Cardiac fibroblast (primary cell): ENCODE measurements around the gene DDAH1.

Source experiments
- DNase-seq, 2 donors: peaks; one replicate each; pipeline versions ENCODE4 v3.0.0 to v3.0.0-alpha.2; 2010; ENCODE audit warnings: low read depth in 2 of 2
- H3K4me3 ChIP-seq, 2 donors: replicated peaks in 1 of 2; 1 replicate in 1 of 2; 2 replicates in 1 of 2; pipeline ENCODE4 v1.5.1; 2011; ENCODE audit warnings: low read depth in 2 of 2, low read length in 2 of 2, mild to moderate bottlenecking in 2 of 2, moderate library complexity in 1 of 2
- CTCF ChIP-seq: IDR thresholded peaks from one replicate; pipeline ENCODE4 v1.5.1; 2011; ENCODE audit warnings: low read depth, mild to moderate bottlenecking, low read length, inconsistent platforms

DDAH1 gene

GRCh38 chr1:85319491-85319890 is 145.5 kb downstream of the DDAH1 start:
- H3K4me3 ChIP-seq: no peak overlapping the region
- peak in 1 of 2 donors; percentile 24 for DNase-seq
- TF ChIP-seq CTCF: no peak

GRCh38 chr1:85318217-85318616 is 146.7 kb downstream of the DDAH1 start:
- no peak for TF ChIP-seq CTCF
- no peak overlapping the region for H3K4me3 ChIP-seq
- DNase-seq: no peak

GRCh38 chr1:85317560-85317959 is 147.4 kb downstream of the DDAH1 start:
- peak; percentile 39 to 51 for DNase-seq
- no peak overlapping the region for H3K4me3 ChIP-seq
- no peak for TF ChIP-seq CTCF

- DNase-seq: peak in 1 of 2 donors; percentile 28
- no peak overlapping the region for H3K4me3 ChIP-seq
- no peak for TF ChIP-seq CTCF
Observed at GRCh38 chr1:85316321-85316720, 148.6 kb downstream of the DDAH1 start.

GRCh38 chr1:85315789-85316188 is 149.2 kb downstream of the DDAH1 start:
- no peak for TF ChIP-seq CTCF
- peak; percentile 47 to 50 for DNase-seq
- H3K4me3 ChIP-seq: no peak overlapping the region

DNA sequence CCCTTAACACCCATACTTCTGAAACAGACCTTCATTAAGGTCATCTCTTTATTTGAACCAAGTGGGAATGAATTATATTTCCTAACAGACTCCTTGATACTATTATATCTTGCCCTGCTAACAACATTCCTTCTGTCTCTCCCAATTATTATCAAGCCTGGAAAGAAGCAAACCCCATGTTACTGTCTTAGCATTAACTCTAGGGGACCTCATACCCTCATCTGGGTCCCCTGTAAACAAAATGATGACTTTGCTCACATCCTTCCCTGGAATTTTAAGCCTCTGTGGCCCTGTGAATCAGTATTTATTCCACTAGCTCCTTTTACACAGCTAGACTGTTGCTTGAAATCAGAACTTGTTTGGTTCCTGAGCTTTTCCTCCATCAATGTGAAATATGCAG is 150.2 kb downstream of the DDAH1 start:
- no peak overlapping the region for H3K4me3 ChIP-seq
- DNase-seq: peak in 1 of 2 donors; percentile 39
- TF ChIP-seq CTCF: no peak

- no peak overlapping the region for H3K4me3 ChIP-seq
- TF ChIP-seq CTCF: no peak
- DNase-seq: peak; percentile 94 to 97
Observed at GRCh38 chr1:85313888-85314696, 150.9 kb downstream of the DDAH1 start.
